CD1c-positive myeloid dendritic cell (primary cell): ENCODE results near the gene AGGF1.
"Not testable (repeated sequence)": the region's sequence is repeated elsewhere in the genome, so short reads cannot be mapped to it uniquely, and the experiment has no call there.

Experiments
- DNase-seq: peaks from one replicate; pipeline ENCODE4 v3.0.0-alpha.2; 2016; ENCODE audit errors: extremely low spot score

The AGGF1 gene

GRCh38 chr5:77086368-77086688, 56.1 kb downstream of the AGGF1 start:
- no peak for DNase-seq

- DNase-seq = peak; percentile 66
These were observed 56.7 kb downstream of the AGGF1 start, which contains the start of gene ZBED3 for GRCh38 chr5:77086689-77087483. Gene ZBED3 (minus strand): TSS chr5:77087285. CDS start chr5:77077878, 9,407 bp downstream.

DNA sequence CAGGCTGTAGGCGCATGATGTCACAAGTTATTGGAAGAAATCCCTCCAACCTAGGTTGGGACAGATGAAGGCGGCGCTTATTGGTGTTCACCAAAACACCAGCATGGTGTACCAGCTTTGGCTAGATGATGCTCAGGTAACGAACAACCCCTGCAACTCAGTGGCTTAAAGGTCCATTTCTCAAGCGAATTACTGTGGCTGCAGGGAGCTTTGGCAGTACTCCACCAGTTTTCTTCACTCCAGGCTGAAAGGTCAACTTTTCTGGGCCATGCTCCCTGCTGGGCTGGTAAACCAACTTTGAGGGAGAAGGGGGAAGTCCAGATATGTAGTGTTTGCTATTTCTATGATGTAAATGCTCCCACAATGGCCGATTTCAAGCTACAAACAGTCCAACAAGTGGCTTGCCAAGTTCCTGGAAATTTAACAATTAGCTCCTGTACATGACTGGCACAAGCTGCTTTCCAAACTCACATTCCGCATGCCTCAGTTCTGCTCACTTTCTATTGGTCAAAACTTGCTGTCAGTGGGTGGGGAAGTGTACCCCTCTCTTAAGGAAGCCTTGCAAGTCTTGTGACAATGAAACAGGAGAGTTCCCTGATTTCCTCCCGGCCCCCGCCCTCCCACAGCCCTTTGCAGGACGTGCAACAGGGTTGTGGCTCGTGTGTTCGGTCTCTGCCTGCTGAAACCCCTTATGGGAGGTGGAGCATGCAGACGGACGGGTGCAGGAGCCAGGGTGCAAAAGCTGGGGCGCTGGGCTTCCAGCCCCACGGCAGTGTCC, 57.5 kb downstream of the AGGF1 start:
- peak; percentile 87 for DNase-seq

- DNase-seq = no peak
These were observed 65.0 kb downstream of the AGGF1 start for GRCh38 chr5:77095189-77095588.

DNA sequence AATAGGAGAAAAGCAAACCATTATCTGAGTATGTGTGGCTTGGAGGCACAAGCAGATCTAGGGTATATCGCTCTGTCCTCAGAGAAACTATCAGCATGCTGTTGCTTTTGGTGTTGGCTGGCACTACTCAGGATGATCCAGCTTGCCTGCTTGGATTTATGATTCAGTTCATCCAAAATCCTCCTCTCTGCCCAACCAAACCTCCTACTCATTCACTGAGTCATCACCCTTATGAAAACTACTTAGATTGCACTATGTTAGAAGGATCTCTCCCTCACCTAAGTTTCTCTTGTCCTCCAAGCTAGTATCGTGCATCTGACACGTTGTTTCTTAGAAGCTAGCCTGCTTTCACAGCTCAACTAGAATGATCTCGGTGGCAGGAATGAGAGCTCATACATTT, 71.1 kb downstream of the AGGF1 start:
- DNase-seq = no peak

GRCh38 chr5:77102549-77102948, 72.3 kb downstream of the AGGF1 start:
- DNase-seq = no peak

- DNase-seq = no peak
These were observed 73.3 kb downstream of the AGGF1 start for GRCh38 chr5:77103457-77103856.

GRCh38 chr5:77104813-77105212, 74.6 kb downstream of the AGGF1 start:
- DNase-seq = no peak

GRCh38 chr5:77107035-77107434, 76.8 kb downstream of the AGGF1 start:
- not testable (repeated sequence) for DNase-seq
